Bronchial epithelial cell (primary cell): Measurements from ENCODE around the gene ASPDH. TPM values are rescaled to one million over a fixed set of nuclear protein-coding genes. Genes with fewer than 3 reads are reported as not detected.
"Not testable (repeated sequence)": the region's sequence is repeated elsewhere in the genome, so short reads cannot be mapped to it uniquely, and the experiment has no call there.

Source experiments
- DNase-seq: peaks from one replicate; pipeline ENCODE4 v3.0.0-alpha.2; 2010; ENCODE audit warnings: low read depth
- FAIRE-seq: peaks from 2 replicates; lab custom pipeline; 2011; peaks lifted over from hg19 to GRCh38; lab: Jason Lieb, UNC
- H3K27me3 ChIP-seq: 2 replicates; pipeline ENCODE4 v1.5.1; 2011; ENCODE audit warnings: low read length; ENCODE audit not compliant: control insufficient read depth, insufficient read depth
- H3K36me3 ChIP-seq: 2 replicates; pipeline ENCODE4 v1.5.1; 2011; ENCODE audit warnings: low read length; ENCODE audit not compliant: control insufficient read depth, insufficient read depth
- H3K4me3 ChIP-seq: 2 replicates; pipeline ENCODE4 v1.5.1; 2011; ENCODE audit warnings: mild to moderate bottlenecking, low read depth, low read length, control low read depth
- CTCF ChIP-seq: IDR thresholded peaks from 2 replicates; pipeline ENCODE4 v1.5.1; 2011; ENCODE audit warnings: mild to moderate bottlenecking, moderate library complexity, low read length, control low read depth, inconsistent platforms; ENCODE audit not compliant: insufficient read depth, severe bottlenecking
- total RNA-seq: library from RNA; depleted of rRNA; stranded (reverse); fragments of >200 nt; gene quantifications from 2 replicates; pipeline ENCODE4 v1.2.1, GENCODE V29; 2014

ASPDH gene
- total RNA-seq, 1 donor from 2014 or later, result not detected

- Histone ChIP-seq H3K4me3 (peak overlapping the region; percentile 93), H3K27me3 (no peaks in the 10 kb centered on the region), H3K36me3 (peaks cover 19% of the 10 kb centered on the region)
- DNase-seq (no peak), FAIRE-seq (no peak)
- no peak for TF ChIP-seq CTCF
These were observed 37.9 kb downstream of the ASPDH start for GRCh38 chr19:50475736-50476223.

GRCh38 chr19:50475101-50475568, 38.6 kb downstream of the ASPDH start:
- no peak for TF ChIP-seq CTCF
- Histone ChIP-seq H3K27me3 (no peaks in the 10 kb centered on the region), H3K36me3 (peaks cover 17% of the 10 kb centered on the region), H3K4me3 (no peak overlapping the region)
- DNase-seq, result no peak
- no peak for FAIRE-seq

GRCh38 chr19:50473336-50473735, 40.4 kb downstream of the ASPDH start:
- not testable (repeated sequence) for H3K4me3 ChIP-seq, H3K36me3 ChIP-seq, FAIRE-seq, DNase-seq, H3K27me3 ChIP-seq

GRCh38 chr19:50468818-50469217, 44.9 kb downstream of the ASPDH start:
- H3K27me3 ChIP-seq, result no peaks in the 10 kb centered on the region
- DNase-seq, result no peak
- no peak overlapping the region for H3K4me3 ChIP-seq
- H3K36me3 ChIP-seq, result no peaks in the 10 kb centered on the region
- no peak for TF ChIP-seq CTCF
- FAIRE-seq, result no peak

- TF ChIP-seq CTCF, result no peak
- DNase-seq (no peak), FAIRE-seq (no peak)
- Histone ChIP-seq H3K27me3 (no peaks in the 10 kb centered on the region), H3K36me3 (no peaks in the 10 kb centered on the region), H3K4me3 (no peak overlapping the region)
These were observed 46.1 kb downstream of the ASPDH start for GRCh38 chr19:50467566-50467965.

GRCh38 chr19:50466706-50467039, 47.0 kb downstream of the ASPDH start:
- H3K36me3 ChIP-seq, result no peaks in the 10 kb centered on the region
- H3K4me3 ChIP-seq, result no peak overlapping the region
- FAIRE-seq (no peak), DNase-seq (no peak)
- TF ChIP-seq CTCF, result no peak
- no peaks in the 10 kb centered on the region for H3K27me3 ChIP-seq
